ENCODE measurements around the gene COL4A3.

GRCh38 chr2:227348324-227348723, 183.9 kb downstream of the COL4A3 start:
- no peak for TF ChIP-seq EZH2 (IDR thresholded peaks at IDR 0.05; ENCODE audit: borderline replicate concordance, low read depth, low read length, severe bottlenecking)
- TF ChIP-seq, protein P1, sequence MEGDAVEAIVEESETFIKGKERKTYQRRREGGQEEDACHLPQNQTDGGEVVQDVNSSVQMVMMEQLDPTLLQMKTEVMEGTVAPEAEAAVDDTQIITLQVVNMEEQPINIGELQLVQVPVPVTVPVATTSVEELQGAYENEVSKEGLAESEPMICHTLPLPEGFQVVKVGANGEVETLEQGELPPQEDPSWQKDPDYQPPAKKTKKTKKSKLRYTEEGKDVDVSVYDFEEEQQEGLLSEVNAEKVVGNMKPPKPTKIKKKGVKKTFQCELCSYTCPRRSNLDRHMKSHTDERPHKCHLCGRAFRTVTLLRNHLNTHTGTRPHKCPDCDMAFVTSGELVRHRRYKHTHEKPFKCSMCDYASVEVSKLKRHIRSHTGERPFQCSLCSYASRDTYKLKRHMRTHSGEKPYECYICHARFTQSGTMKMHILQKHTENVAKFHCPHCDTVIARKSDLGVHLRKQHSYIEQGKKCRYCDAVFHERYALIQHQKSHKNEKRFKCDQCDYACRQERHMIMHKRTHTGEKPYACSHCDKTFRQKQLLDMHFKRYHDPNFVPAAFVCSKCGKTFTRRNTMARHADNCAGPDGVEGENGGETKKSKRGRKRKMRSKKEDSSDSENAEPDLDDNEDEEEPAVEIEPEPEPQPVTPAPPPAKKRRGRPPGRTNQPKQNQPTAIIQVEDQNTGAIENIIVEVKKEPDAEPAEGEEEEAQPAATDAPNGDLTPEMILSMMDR (IDR thresholded peaks at IDR 0.05; ENCODE audit: borderline replicate concordance, extremely low read depth, low read length, poor library complexity, severe bottlenecking): no peak

Measured in DND-41 (cell line).